GM12865 (cell line): ENCODE measurements around the gene RAB34.
"Not testable (repeated sequence)": the region's sequence is repeated elsewhere in the genome, so short reads cannot be mapped to it uniquely, and the experiment has no call there.

Experiments
- DNase-seq: peaks from one replicate; pipeline ENCODE4 v3.0.0; 2010; ENCODE audit warnings: low read depth
- H3K4me3 ChIP-seq: 2 replicates; pipeline ENCODE4 v1.5.1; 2011; ENCODE audit warnings: mild to moderate bottlenecking, low read depth, low read length, control low read depth
- TF ChIP-seq, protein P1 (sequence below): IDR thresholded peaks from 2 replicates; pipeline ENCODE4 v1.5.1; 2011; ENCODE audit warnings: low read length, control low read depth, low read depth, inconsistent platforms; ENCODE audit not compliant: insufficient read depth; ENCODE audit errors: missing control alignments

The RAB34 gene

DNA sequence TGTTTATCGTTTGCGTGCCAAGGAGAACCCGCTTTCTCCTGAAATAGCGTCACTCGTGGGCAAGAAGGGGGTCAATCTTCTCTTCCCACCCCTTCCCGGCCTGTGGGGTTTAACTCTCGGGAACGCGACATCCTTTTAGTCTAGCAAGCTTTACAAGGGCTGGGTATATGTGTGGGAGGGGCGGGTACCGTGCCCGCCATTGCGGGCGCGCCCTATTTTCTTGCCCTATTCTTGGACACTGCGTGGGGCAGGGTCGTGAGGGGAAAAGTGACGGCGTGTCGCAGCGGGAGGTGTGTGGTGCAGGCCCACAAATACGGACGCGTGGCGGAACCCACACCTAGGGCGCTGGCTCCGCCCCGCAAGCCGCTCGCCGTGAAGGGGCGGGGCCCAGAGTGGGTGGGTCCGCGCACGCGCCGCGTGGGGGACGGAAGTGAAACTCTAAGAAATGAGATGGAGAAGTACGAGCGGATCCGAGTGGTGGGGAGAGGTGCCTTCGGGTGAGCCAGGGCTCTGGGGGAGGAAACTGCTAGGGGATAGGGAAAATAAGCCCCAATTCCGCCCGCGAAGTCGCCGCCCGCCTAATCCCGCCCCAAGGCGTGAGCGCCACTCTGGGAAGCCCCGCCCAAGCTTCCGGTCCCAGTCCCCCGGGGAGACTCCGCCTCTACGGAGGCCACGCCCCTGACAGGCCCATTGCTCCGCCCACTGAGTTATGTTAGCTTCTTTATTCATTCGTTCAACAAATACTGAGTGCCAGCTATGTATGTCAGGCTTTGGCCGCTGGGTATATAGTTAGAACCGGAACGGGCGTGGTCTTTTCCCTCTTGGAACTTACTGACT is 10.9 kb upstream of the RAB34 start, which contains the start of gene NEK8:
Gene NEK8 (plus strand): TSS at position 425 of the 837 bp plus-strand sequence. CDS start 26 bp downstream, at position 451.
- TF ChIP-seq, protein P1, sequence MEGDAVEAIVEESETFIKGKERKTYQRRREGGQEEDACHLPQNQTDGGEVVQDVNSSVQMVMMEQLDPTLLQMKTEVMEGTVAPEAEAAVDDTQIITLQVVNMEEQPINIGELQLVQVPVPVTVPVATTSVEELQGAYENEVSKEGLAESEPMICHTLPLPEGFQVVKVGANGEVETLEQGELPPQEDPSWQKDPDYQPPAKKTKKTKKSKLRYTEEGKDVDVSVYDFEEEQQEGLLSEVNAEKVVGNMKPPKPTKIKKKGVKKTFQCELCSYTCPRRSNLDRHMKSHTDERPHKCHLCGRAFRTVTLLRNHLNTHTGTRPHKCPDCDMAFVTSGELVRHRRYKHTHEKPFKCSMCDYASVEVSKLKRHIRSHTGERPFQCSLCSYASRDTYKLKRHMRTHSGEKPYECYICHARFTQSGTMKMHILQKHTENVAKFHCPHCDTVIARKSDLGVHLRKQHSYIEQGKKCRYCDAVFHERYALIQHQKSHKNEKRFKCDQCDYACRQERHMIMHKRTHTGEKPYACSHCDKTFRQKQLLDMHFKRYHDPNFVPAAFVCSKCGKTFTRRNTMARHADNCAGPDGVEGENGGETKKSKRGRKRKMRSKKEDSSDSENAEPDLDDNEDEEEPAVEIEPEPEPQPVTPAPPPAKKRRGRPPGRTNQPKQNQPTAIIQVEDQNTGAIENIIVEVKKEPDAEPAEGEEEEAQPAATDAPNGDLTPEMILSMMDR: no peak
- peak within 1 kb of the TSS; percentile 74 for H3K4me3 ChIP-seq
- DNase-seq: peak; percentile 96

DNA sequence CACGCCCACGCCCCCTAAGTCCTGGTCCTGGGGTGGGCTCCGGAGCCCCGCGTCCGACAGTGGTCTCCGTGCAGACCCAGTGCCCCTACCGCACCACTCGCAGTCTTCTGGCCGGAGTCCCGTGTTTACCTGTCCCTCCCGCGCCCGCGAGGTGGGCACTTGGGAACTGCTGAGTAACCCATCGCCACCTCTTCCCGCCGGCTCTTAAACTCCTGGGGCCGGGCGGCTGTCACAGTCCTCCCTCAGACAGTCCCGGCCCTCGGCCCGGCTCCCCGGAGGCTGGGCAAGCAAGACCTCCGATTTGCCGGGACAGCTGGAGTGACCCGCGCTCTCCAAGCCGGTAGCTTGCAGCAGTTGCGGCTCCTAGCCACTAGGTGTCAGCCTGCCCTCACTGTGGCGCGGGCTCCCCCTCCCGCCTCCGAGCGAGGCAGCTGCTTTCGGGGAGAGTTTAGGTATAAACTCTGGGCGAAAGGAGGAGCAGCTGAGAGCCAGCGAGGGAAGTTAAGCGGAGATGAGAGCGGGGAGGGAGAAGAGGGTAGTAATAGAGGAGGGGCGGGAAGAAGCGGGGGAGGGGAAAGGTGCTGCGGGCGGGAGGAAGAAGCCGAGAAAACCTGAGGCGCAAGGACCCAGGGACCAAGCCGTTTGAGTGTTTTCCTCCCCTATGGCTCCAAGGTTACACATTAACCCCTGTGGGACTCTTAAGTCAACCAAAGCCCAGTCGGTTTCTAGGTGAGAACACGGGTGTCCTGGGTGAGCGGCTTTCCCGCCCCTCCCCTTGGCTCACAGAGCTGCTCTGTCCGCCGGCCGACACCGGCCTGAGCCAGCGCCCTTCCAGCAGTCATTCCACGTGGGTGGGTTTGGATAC is 9.2 kb upstream of the RAB34 start:
- DNase-seq: peak; percentile 96
- H3K4me3 ChIP-seq: peak overlapping the region; percentile 74
- TF ChIP-seq, protein P1: peak; percentile 99

GRCh38 chr17:28726226-28726626 is 8.6 kb upstream of the RAB34 start, which contains the start of gene TLCD1:
Gene TLCD1 (minus strand): TSS chr17:28726233. CDS start chr17:28726097, 136 bp downstream.
- TF ChIP-seq, protein P1: no peak
- peak within 1 kb of the TSS; percentile 74 for H3K4me3 ChIP-seq
- peak; percentile 80 for DNase-seq

GRCh38 chr17:28725660-28726225 is 8.1 kb upstream of the RAB34 start:
- TF ChIP-seq, protein P1: no peak
- DNase-seq: peak; percentile 85
- peak overlapping the region; percentile 56 for H3K4me3 ChIP-seq

- TF ChIP-seq, protein P1: peak; percentile 5
- peak; percentile 78 for DNase-seq
- H3K4me3 ChIP-seq: peak overlapping the region; percentile 56
Observed at GRCh38 chr17:28725166-28725659, 7.5 kb upstream of the RAB34 start.

- TF ChIP-seq, protein P1: no peak
- peak; percentile 62 for DNase-seq
- peak overlapping the region; percentile 56 for H3K4me3 ChIP-seq
Observed at GRCh38 chr17:28724500-28725165, 7.0 kb upstream of the RAB34 start.

DNA sequence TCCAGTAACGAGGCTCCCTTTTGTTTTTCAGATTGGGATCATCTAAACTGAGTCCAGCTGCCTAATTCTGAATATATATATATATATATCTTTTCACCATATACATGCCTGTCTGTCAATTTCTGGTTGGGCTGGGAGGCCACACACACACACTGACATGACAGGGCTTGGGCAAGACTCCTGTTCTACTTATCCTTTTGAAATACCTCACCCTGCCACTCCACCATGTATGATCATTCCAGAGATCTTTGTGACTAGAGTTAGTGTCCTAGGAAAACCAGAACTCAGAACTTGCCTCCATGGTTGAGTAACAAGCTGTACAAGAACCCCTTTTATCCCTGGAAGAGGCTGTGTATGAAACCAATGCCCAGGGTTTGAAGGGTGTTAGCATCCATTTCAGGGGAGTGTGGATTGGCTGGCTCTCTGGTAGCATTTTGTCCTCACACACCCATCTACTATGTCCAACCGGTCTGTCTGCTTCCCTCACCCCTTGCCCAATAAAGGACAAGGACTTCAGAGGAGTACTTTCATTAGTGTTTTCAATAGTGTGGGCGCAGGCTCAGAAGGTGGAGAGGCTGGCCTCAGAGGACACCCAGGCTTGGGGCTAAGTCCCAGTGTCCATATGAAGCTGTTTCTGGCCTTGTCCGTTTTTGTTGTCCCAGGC is 6.3 kb upstream of the RAB34 start:
- not testable (repeated sequence) for DNase-seq
- H3K4me3 ChIP-seq: peak overlapping the region; percentile 56; the same call in 1 of the 2 replicates
